Measurements from ENCODE around the gene BFAR. TPM values are rescaled to one million over a fixed set of nuclear protein-coding genes. Genes with fewer than 3 reads are reported as not detected.

The BFAR gene
- total and polyA plus RNA-seq, 10 of the 15 experiments (the other 5 are each of a cell fraction or from before 2014, with no cell fraction given) = 34.6 to 62.0 (median 43.4) TPM

- ChIA-PET CTCF (interaction anchor here (0.7 to 1.0 kb wide), 2 partner anchors 11 to 25 kb away, joined by 3 read pairs; no protein-coding TSS in a partner anchor), POLR2A (interaction anchor here (0.7 kb wide), 1 partner anchor 9 kb away, joined by 6 read pairs; no protein-coding TSS in a partner anchor)
- no peak for ATAC-seq
These were observed 14.2 kb upstream of the BFAR start for GRCh38 chr16:14618566-14618965.

More at GRCh38 chr16:14618566-14618965, 14.2 kb upstream of the BFAR start:
- DNase-seq (ENCODE audit: low read depth, low spot score) (no peak), FAIRE-seq (no peak)
- Histone ChIP-seq H3K4me1 (ENCODE audit: control insufficient read depth, insufficient read depth, low read length) (no peaks in the 10 kb centered on the region), H3K4me3 (no peak overlapping the region), H3K9ac (ENCODE audit: control insufficient read depth, insufficient read depth, low read length) (no peak overlapping the region), H3K4me2 (ENCODE audit: control insufficient read depth, insufficient read depth) (no peak overlapping the region), H3K27me3 (replicated peaks in 1 of 2; ENCODE audit: control insufficient read depth in 2 of 2, insufficient read depth in 2 of 2, low read length in 1 of 2) (no peaks in the 10 kb centered on the region), H3K36me3 (ENCODE audit: control insufficient read depth in 2 of 2, insufficient read depth in 2 of 2, low read length in 1 of 2) (peaks cover 4 to 19% of the 10 kb centered on the region in 2 experiments; a peak in 2 of 4 replicates), H3K27ac (ENCODE audit: control insufficient read depth, insufficient read depth) (no peak overlapping the region), H4K20me1 (ENCODE audit: control insufficient read depth, insufficient read depth) (no peaks in the 10 kb centered on the region), H3K9me3 (replicated peaks; ENCODE audit: control insufficient read depth, insufficient read depth, low read length) (no peaks in the 10 kb centered on the region), H2AFZ (ENCODE audit: control insufficient read depth, low read depth, low read length) (no peak overlapping the region), H3K79me2 (ENCODE audit: control insufficient read depth, insufficient read depth, low read length) (no peaks in the 10 kb centered on the region; the same call in 1 of the 2 replicates)
- TF ChIP-seq CBX3 (IDR thresholded peaks at IDR 0.05; ENCODE audit: borderline replicate concordance, low read depth) = no peak
- no peak for TF ChIP-seq KDM1A (IDR thresholded peaks at IDR 0.05; ENCODE audit: borderline replicate concordance)
- TF ChIP-seq RELA (IDR thresholded peaks at IDR 0.05; ENCODE audit: borderline replicate concordance, partially characterized antibody) = no peak
- no peak for TF ChIP-seq NBN (IDR thresholded peaks at IDR 0.05)
- TF ChIP-seq, protein P1, sequence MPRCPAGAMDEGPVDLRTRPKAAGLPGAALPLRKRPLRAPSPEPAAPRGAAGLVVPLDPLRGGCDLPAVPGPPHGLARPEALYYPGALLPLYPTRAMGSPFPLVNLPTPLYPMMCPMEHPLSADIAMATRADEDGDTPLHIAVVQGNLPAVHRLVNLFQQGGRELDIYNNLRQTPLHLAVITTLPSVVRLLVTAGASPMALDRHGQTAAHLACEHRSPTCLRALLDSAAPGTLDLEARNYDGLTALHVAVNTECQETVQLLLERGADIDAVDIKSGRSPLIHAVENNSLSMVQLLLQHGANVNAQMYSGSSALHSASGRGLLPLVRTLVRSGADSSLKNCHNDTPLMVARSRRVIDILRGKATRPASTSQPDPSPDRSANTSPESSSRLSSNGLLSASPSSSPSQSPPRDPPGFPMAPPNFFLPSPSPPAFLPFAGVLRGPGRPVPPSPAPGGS (IDR thresholded peaks at IDR 0.05; ENCODE audit: borderline replicate concordance, insufficient read depth, low read depth, low read length, poor library complexity, severe bottlenecking) = no peak
- no peak for TF ChIP-seq POU2F2 (IDR thresholded peaks at IDR 0.05; ENCODE audit: borderline replicate concordance, low read depth, low read length)
- TF ChIP-seq PKNOX1 (IDR thresholded peaks at IDR 0.05) = no peak
- no peak for TF ChIP-seq BRCA1 (IDR thresholded peaks at IDR 0.05; ENCODE audit: low read depth, low read length)
- TF ChIP-seq SREBF1 (IDR thresholded peaks at IDR 0.05; ENCODE audit: low read length) = no peak
- no peak for TF ChIP-seq ZNF217 (IDR thresholded peaks at IDR 0.05)
- no peak for TF ChIP-seq MEF2B (IDR thresholded peaks at IDR 0.05; ENCODE audit: partially characterized antibody, poor library complexity, severe bottlenecking)
- TF ChIP-seq ZNF207 (IDR thresholded peaks at IDR 0.05; ENCODE audit: borderline replicate concordance) = no peak
- no peak for TF ChIP-seq FOS (IDR thresholded peaks at IDR 0.05; ENCODE audit: borderline replicate concordance, extremely low read depth, insufficient read length)
- no peak for TF ChIP-seq MTA3 (IDR thresholded peaks at IDR 0.05; ENCODE audit: borderline replicate concordance, low read length)
- TF ChIP-seq SMAD1 (IDR thresholded peaks at IDR 0.05; ENCODE audit: low read depth, partially characterized antibody) = no peak
- no peak for TF ChIP-seq RFX5 (IDR thresholded peaks at IDR 0.05; ENCODE audit: low read depth, low read length)
- TF ChIP-seq ZSCAN29 (IDR thresholded peaks at IDR 0.05) = no peak
- TF ChIP-seq SIX5 (IDR thresholded peaks at IDR 0.05; ENCODE audit: low read depth, low read length, severe bottlenecking) = no peak
- TF ChIP-seq SUZ12 (IDR thresholded peaks at IDR 0.05; ENCODE audit: unreplicated experiment) = no peak
- no peak for TF ChIP-seq NFYB (IDR thresholded peaks at IDR 0.05; ENCODE audit: insufficient read depth, low read depth, low read length)
- in situ Hi-C loops (cut with MboI) (no loop called here), intact Hi-C loops (cut with micrococcal nuclease; ENCODE audit: unreplicated experiment) (no loop called here)
- ChIA-PET SMC1A (ENCODE audit: uncharacterized antibody, unreplicated experiment) (no interaction called here), RAD21 (ENCODE audit: unreplicated experiment) (no interaction called here)
- BruUV-seq (replicated peaks) = no TSS peak
- WGBS (ENCODE audit: insufficient coverage, insufficient replicate concordance, low lambda C conversion rate, missing lambda C conversion rate) = 95% methylated on average over 7 of the region's 7 CpGs

Data from GM12878 (cell line).